HG02981 (cell line): ENCODE results near the gene SEC22C.
A peak's percentile ranks its signal among the peaks of the same experiment; 100 is the strongest.
"Not testable (repeated sequence)": the region's sequence is repeated elsewhere in the genome, so short reads cannot be mapped to it uniquely, and the experiment has no call there.

Source experiments
- ATAC-seq: cut with Tn5 transposase; IDR thresholded peaks from one replicate; pipeline ENCODE4 v1.9.1; 2021; ENCODE audit warnings: mild to moderate bottlenecking, moderate library complexity; ENCODE audit not compliant: unreplicated experiment

Gene SEC22C

GRCh38 chr3:42582474-42583070 is 805 bp upstream of the SEC22C start:
- ATAC-seq = no peak

GRCh38 chr3:42581400-42581708 is 413 bp downstream of the SEC22C start:
- no peak for ATAC-seq

DNA sequence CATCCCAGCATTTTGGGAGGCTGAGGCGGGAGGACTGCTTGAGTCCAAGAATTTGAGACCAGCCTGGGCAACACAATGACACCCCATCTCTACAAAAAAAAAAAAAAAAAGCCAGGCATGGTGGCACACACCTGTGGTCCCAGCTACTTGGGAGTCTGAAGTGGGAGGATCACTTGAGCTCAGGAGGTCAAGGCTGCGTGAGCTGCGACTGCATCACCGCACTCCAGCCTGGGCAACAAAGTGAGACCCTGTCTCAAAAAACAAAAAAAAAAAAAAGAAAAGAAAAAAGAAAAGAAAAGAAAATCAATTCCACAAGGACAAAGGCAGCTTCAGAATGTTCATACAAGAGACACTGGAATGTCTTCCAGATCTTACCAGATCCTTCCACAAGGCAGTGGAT is 2.4 kb downstream of the SEC22C start:
- ATAC-seq = not testable (repeated sequence)

DNA sequence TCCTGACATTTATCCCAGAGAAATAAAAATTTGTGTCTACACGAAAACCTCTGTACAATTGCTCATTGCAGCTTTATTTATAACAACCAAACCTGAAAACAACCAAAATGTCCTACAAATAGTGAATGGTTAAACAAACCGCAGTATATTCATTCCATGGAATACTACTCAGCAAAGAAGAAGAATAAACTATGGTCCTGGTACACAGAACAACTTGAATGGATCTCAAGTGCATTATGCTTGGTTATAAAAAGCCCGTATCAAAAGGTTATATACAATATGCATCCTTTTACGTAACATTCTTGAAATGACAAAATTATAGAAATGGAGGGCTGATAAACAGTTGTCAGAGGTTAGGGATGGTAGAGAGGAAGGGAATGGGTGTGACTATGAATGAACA is 3.7 kb downstream of the SEC22C start:
- ATAC-seq = no peak

- no peak for ATAC-seq
Measured at GRCh38 chr3:42575137-42575741, 6.5 kb downstream of the SEC22C start.

- no peak for ATAC-seq
Measured at GRCh38 chr3:42572278-42572677, 9.5 kb downstream of the SEC22C start.

DNA sequence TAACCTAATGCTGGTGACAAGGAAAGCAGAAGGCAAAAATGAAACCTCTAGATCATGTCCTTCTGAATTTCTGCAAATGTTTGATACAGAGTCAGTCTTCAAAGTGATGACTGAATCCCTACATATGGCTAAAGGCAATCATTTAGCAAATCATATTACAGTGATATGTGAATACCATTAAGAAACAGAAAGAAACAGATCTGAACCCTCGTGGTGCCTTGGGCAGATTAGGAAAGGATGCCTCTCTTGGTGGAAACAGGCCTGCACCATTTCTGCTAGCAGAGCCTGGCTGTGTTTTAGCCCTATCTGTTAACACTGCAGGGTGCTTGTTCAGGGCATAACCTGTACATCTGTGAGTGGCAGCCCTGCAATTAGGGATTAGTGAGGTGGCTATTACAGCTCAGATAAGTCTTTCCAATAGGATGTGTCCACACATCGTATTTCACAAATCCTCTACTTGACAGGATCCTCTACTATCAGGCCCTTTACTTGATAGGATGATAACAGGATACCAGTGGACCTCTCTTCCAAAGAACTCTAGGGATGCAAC is 12.1 kb downstream of the SEC22C start:
- no peak for ATAC-seq

GRCh38 chr3:42562047-42562907 is 19.5 kb downstream of the SEC22C start:
- ATAC-seq = no peak

DNA sequence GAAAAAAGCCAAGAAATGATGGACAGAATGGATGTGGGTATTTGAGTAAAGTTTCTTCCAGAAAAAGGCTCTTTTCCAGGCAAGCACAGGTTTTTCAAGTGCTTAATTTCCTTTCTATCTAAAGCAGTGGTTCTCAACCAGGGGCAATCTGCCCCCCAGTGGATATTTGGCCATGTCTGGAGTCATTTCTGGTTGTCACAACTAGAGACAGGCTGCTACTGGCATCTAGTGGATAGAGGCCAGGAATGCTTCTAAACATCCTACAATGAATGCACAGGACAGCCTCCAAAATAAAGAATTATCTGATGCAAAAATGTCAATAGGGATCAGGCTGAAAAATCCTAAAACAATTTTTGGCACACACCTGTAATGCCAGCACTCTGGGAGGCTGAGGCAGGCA is 23.9 kb downstream of the SEC22C start:
- no peak for ATAC-seq

DNA sequence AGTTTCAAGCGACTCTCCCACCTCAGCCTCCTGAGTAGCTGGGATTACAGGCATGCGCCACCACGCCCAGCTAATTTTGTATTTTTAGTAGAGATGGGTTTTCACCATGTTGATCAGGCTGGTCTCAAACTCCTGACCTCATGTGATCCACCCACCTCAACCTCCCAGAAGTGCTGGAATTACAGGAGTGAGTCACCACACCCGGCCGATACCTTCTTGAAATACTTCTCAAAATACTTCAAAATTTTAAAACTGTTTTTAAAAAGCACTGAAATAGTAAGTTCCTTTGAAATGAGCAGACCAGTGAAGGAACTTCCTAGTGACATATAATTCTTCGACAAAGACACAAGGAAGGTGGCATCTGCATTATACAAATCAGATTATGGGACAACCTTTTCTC is 24.9 kb downstream of the SEC22C start:
- not testable (repeated sequence) for ATAC-seq

DNA sequence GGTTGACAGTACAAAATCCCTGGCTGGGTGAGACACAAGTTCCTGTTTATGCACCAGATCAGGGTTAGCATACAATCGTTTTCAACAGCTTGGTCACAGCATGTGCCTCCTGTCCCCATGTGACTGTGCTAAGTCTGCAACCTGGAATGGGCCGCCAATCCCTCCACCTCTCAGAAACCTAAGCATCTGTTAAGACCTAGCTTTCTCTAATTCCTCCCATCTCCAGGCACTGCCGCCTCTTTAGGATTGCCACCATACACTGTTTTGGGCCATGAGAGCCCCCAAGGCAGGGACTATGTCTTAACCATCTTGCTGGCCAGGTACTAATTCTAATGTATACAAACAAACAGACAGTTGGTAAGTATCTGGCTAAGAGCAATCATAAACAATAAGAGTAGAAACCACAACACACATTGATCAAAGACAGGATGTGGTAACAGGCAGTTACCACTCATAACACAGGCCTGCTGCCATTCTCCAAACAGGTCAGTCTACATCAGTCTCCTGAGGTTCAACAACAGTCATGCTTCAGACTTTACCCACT is 25.6 kb downstream of the SEC22C start:
- peak; percentile 80 for ATAC-seq

DNA sequence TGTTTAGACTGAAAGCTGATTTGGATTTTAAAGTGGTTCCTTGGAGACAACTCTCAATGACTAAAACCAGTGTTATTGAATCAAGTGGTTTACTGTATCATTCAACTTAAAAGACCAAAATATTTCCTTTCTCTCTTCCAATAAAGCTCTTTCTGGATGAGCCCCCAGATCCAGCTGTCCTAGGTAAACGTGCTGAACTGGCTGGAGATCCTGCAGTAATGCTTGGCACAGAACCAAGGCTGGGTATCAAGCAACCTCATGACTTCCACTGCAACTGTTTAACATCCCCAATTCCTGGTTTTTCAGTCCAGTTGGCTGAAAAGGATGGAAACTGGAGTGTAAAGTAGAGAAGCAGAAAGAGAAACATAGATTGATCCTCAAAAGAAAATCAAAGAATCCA is 28.9 kb downstream of the SEC22C start:
- ATAC-seq = no peak

- ATAC-seq = no peak
Measured at GRCh38 chr3:42550250-42550649, 31.5 kb downstream of the SEC22C start.

DNA sequence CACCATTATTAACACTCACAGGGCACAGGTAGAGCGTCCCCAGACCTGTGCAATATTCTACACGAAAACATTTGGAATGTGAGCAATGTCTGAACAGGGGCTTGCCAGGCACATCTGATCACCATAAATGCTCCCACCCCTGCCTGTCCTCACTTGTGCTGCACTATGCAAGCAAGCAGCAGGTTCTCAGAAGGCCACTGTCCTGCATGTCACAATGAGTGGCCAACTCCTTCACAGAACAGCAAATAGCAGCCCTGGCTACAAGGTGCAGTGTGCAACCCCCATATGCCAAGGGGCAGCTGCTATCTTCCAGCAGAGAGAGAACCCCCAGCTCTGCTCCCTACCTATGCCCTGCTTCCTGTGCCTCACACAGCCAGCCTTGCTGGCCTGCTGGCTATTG is 32.6 kb downstream of the SEC22C start:
- ATAC-seq = no peak

DNA sequence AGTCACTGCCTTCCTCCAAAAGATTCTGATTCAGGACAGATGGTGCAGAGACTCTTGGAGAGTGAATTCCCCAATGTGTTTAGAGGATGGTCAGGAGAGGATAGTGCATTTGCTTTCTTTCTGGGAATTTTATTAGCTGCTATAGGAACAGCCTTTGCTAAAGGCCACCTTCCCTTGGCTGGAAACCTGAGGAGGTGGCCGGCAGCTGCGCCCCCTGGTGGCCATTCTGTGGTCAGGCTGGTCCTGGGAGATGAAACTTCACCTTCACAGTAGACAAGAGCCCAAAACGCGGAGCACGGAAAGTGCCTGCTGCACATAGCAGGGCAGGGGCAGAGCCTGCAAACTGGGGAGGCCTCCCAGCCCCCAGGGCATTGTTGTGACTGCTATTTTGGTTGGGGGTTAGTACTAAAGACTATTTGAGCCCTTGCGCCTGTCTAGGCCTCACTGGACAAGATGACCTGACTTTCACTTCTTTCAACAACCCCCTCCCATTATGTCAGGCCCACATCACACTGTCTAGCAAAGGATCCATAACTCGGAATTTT is 34.3 kb downstream of the SEC22C start:
- no peak for ATAC-seq

- no peak for ATAC-seq
Measured at GRCh38 chr3:42546691-42547213, 35.0 kb downstream of the SEC22C start.

- no peak for ATAC-seq
Measured at GRCh38 chr3:42545284-42545900, 36.4 kb downstream of the SEC22C start.

GRCh38 chr3:42544492-42545283 is 37.1 kb downstream of the SEC22C start:
- ATAC-seq = no peak

- no peak for ATAC-seq
Measured at GRCh38 chr3:42541079-42541478, 40.7 kb downstream of the SEC22C start.
